GM21825 (cell line): ENCODE data around the gene LRMDA.
"Not testable (repeated sequence)": the region's sequence is repeated elsewhere in the genome, so short reads cannot be mapped to it uniquely, and the experiment has no call there.

ENCODE experiments used
- ATAC-seq: cut with Tn5 transposase; IDR thresholded peaks from one replicate; pipeline ENCODE4 v1.9.1; 2021; ENCODE audit warnings: mild to moderate bottlenecking, moderate library complexity; ENCODE audit not compliant: unreplicated experiment

LRMDA gene

GRCh38 chr10:75726522-75727483 lies 295.4 kb downstream of the LRMDA start:
- ATAC-seq = no peak

- ATAC-seq = no peak
Observed at GRCh38 chr10:75730847-75731246, 299.4 kb downstream of the LRMDA start.

DNA sequence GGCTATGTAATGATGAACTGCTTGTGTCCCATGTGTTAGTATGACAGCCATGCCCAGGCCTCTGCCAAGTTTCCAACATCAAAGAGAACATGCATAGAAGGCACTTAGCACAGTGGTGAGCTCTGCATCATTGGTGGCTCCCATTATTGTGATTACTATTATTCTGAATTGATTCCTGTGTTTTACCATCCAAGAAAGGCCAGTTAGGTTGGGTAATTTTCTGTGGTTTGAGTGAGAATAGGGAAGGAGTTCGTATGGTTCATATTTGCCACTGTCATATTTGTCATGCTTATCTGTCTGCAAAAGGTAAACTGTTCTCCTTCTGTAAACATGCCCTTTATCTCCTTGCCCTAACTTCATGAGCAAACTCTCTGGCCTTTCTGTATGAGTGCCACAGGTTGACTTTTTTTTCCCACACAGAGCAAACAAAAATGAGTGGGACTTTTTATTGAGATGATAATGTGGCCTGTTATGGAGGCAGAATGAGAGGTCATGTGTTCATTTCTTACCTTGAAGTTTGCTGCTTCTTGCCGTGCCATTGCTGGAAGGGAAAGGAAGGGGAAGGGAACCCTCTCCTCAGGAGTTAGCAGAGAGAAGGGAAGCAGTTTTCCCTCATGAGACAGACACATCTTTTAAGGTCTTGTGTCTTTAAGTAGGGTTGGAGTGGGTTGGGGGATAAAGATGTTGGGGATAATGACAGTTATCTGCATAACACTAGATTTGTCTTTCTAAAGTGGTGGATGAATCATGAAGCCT lies 301.9 kb downstream of the LRMDA start:
- no peak for ATAC-seq

- no peak for ATAC-seq
Observed at GRCh38 chr10:75736151-75736640, 304.8 kb downstream of the LRMDA start.

DNA sequence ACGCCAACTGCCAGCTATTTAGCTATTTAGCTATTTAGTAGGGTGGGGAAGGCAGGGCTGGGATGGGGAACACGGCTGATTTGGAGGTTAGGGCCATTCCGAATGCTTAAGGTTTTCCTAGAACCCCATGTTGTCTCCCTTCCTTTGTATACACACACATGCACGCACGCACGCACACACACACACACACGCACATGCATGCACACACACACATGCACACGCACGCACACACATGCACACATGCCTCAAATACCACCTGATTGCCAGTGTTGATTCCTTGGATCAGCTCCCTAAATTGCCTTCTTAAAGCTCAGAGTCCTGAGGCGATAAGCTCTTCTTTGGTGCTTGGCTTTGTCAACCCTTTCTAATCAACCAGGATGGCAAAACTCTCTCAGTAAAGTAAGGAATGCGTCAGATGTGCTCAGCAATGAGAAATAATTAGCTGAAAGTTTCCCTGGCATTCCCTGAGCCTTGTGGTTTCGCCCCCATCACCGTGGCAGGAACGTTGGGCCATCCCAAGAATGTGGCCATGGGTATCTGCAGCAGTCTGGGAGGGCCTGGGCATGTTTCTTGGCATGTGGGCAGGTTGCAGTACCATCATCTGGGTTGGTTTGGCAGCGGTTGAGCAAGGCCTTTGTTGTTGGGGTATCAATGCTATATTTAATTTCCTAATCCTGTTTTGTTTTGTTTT lies 305.6 kb downstream of the LRMDA start:
- ATAC-seq = no peak

DNA sequence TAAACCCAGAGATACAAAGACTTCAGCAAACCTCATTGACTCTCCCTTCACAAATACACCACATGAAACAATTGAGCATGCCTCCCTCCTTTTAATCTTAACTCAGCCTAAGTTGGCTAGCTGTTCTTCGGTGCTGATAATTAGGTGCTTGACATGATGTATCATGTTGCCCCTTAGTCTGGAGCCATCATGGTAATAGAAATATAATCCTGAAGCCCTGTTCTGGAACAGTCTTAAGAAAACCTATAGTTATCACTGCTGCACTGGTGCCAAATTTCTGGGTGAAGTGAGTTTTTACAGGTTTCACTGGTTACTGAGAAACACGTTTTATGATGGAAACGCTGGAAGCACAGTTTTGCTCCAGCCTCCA lies 306.1 kb downstream of the LRMDA start:
- ATAC-seq = no peak

DNA sequence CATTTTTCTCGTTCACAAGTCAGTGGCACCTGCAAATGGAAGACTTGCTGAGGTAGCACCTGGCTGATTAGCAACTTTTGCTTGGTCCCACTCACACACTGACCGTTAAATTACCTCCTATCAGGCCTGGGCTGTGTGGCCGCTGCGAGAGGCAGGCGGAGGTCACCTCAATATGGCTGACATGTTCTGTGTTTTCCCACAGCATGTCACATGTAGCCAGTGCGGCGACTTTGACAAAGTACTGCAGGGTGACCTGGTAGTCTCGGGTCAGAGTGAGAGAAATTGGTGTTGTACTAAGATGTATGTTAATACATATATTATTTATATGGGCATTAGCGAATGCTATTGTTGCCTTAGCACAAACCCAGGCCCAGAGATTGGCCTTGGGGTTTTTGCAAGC lies 307.5 kb downstream of the LRMDA start:
- ATAC-seq = no peak

DNA sequence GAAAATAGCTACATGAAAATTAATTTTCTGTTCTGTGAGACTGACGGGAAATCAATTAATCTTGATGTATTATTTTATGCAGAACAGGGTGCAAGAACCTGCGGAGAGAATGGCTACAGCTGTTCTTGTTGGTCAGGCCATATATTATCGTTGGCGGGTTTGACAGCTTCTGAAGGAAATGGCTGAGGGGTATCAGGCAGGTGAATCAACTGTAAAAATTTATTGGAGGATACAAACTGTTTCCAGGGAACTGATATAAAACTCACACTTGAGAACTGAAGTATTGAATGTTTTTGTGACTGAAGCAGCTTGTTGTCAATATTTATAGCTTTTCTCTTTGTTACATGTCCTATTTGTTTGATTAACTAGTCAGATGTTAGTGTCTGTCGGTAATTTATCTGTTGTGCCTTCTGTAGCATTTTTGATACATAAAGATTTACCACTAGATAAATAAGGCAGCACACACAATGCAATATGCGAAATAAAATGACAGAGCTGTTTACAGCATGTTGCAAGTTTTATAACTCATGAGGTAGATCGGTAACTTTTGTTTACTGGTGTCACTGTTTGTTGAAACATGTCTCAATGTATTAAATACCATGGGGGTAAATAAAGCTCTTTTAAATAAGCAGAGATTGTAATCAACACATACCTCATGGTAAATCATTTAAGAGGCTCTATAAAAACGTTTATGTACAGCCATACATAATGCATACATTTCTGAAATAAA lies 308.2 kb downstream of the LRMDA start:
- ATAC-seq = no peak

GRCh38 chr10:75740541-75740940 lies 309.1 kb downstream of the LRMDA start:
- no peak for ATAC-seq

GRCh38 chr10:75742355-75742754 lies 310.9 kb downstream of the LRMDA start:
- ATAC-seq = no peak

DNA sequence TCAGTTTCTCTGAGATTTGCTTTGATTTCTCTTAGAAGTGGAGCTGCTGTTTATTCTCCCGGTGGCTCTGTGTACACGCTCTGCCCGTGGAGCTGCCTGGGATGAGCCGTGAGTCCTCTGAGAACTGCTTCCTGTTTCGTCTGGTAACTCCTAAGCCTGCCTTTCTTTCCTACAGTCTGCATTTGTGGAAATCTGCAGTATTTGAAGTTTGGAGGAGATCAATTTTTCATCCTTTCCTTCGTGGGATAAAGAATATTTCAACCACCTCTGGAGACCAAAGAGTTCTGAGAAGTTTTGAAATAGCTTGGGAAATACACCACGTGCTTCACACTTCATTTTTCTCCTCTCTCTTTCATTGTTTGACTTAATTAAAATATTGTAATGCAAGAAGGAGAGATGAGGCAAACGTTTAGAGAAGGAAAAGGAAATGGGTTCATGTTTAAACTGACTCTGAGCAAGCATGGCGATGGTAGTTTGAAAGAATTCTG lies 311.9 kb downstream of the LRMDA start:
- no peak for ATAC-seq

DNA sequence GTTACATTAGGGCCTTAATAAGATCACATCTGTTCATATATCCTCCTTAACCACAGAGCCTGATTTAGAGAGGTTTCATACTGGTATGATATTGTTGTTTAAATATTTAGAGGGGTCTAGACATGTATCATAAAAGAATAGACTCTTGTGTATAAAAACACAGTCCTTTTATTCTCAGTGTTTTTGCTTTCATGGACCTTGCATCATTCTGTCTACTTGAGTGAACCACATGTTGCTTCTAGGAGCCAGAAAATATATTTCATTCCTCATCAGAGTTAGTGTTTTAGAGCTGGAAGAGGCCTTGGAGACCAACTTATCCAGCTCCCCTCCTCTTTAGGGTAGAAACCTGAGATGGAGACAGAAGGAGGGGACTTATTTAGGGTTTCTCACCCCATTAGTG lies 312.8 kb downstream of the LRMDA start:
- no peak for ATAC-seq

- no peak for ATAC-seq
Observed at GRCh38 chr10:75746356-75746755, 314.9 kb downstream of the LRMDA start.

GRCh38 chr10:75750093-75750875 lies 318.9 kb downstream of the LRMDA start:
- ATAC-seq = not testable (repeated sequence)

DNA sequence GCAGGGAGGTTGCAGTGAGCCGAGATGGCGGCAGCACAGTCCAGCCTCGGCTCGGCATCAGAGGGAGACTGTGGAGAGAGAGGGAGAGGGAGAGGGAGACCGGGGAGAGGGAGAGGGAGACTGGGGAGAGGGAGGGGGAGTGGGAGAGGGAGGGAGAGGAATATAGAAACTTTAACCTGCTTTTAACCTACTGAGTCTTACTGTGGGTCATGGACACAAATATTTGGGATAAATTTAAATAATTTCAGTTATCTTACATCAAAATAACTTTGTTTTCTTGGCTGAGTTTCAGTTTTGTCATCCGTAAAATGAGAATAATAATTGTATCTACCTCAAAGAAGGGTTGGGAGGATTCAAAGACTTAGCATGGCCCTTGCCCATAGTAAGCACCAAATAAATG lies 319.8 kb downstream of the LRMDA start:
- ATAC-seq = no peak

DNA sequence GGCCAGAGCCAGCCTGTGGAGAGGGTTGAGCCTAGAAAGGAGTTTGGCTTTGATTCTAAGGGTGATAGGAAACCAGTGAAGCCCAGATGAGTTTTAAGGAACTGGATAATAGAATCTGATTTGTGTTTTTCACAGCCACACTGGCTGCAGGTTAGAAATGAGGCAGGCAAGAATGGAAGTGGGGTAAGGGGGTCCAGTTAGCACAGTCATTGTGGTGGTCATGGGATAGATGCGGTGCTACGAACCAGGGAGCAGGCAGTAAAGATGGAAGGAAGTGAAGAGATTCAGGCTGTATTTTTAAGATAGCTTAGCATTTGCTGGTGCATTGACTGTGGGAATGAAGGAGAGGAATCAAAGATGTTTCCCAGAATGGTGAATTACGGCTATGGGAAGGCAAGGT lies 322.2 kb downstream of the LRMDA start:
- ATAC-seq = no peak

DNA sequence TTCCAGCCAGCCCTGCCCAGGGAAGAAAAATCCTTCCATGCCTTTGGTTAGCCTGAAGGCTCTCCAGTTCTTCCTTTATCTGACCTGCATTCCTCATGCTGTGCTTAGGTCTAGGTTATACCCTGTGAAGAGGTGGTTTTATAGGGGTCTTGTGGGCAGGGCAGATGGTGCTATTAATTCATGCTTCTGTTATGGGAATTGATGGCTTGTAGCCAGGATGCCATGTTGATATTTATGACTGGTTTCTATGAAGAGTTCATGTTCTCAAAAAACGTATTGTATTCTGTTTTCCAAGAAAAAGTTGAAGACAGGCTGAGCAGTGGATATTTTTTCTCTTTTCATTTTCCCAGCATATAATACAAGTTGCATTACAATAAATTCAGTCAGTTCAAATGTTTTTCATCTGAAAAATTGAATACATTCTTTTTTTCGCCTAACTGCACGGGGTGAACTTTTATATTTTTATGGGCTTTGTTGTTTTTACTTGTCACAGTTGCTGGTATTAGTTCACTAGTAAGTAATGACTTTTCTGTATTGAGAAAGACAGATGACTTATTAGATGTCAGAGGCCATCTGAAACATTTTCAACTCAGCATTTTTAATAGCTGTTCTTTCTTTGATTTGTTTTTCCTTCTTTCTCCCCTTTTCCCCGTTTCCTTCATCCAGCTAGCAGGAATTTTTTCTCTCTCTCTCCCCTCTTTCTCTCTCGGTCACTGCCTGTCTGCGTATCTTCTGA lies 322.8 kb downstream of the LRMDA start:
- ATAC-seq = no peak

- no peak for ATAC-seq
Observed at GRCh38 chr10:75755528-75755927, 324.1 kb downstream of the LRMDA start.

GRCh38 chr10:75761289-75761688 lies 329.9 kb downstream of the LRMDA start:
- no peak for ATAC-seq
